ENCODE data around the gene NPAS3.

NPAS3 gene

GRCh38 chr14:33702293-33702692, 763.6 kb downstream of the NPAS3 start:
- TF ChIP-seq CTCF (conservative IDR thresholded peaks at IDR 0.05; ENCODE audit: low read length) = no peak
- DNase-seq (ENCODE audit: low read depth) = no peak
- no peak overlapping the region for H3K4me3 ChIP-seq (ENCODE audit: low read length)

GRCh38 chr14:33704481-33704880, 765.8 kb downstream of the NPAS3 start:
- no peak for DNase-seq (ENCODE audit: low read depth)
- no peak for TF ChIP-seq CTCF (conservative IDR thresholded peaks at IDR 0.05; ENCODE audit: low read length)
- H3K4me3 ChIP-seq (ENCODE audit: low read length) = no peak overlapping the region

- no peak for TF ChIP-seq CTCF (conservative IDR thresholded peaks at IDR 0.05; ENCODE audit: low read length)
- H3K4me3 ChIP-seq (ENCODE audit: low read length) = no peak overlapping the region
- DNase-seq (ENCODE audit: low read depth) = no peak
Observed at GRCh38 chr14:33705490-33705889, 766.8 kb downstream of the NPAS3 start.

- no peak overlapping the region for H3K4me3 ChIP-seq (ENCODE audit: low read length)
- no peak for TF ChIP-seq CTCF (conservative IDR thresholded peaks at IDR 0.05; ENCODE audit: low read length)
- DNase-seq (ENCODE audit: low read depth) = no peak
Observed at GRCh38 chr14:33707716-33708115, 769.0 kb downstream of the NPAS3 start.

GRCh38 chr14:33709283-33709682, 770.6 kb downstream of the NPAS3 start:
- no peak for TF ChIP-seq CTCF (conservative IDR thresholded peaks at IDR 0.05; ENCODE audit: low read length)
- no peak overlapping the region for H3K4me3 ChIP-seq (ENCODE audit: low read length)
- peak; percentile 12 for DNase-seq (ENCODE audit: low read depth)

- H3K4me3 ChIP-seq (ENCODE audit: low read length) = no peak overlapping the region
- TF ChIP-seq CTCF (conservative IDR thresholded peaks at IDR 0.05; ENCODE audit: low read length) = no peak
- DNase-seq (ENCODE audit: low read depth) = no peak
Observed at GRCh38 chr14:33709711-33710110, 771.0 kb downstream of the NPAS3 start.

- H3K4me3 ChIP-seq (ENCODE audit: low read length) = no peak overlapping the region
- DNase-seq (ENCODE audit: low read depth) = no peak
- no peak for TF ChIP-seq CTCF (conservative IDR thresholded peaks at IDR 0.05; ENCODE audit: low read length)
Observed at GRCh38 chr14:33710273-33710672, 771.6 kb downstream of the NPAS3 start.
